Tibial nerve (tissue), 4 donors: ENCODE data around the gene HS6ST3. TPM values are rescaled to one million over a fixed set of nuclear protein-coding genes. Genes with fewer than 3 reads are reported as not detected.

Experiments
- DNase-seq, 2 donors: peaks; one replicate each; pipeline ENCODE4 v3.0.0-alpha.2; 2019; ENCODE audit warnings: low spot score in 2 of 2
- H3K27ac ChIP-seq, 4 donors: fragments of 200-600 bp; sonication (generic) in 3 of 4; one replicate each; pipeline ENCODE4 v1.5.1; 2017 to 2019; ENCODE audit warnings: mild to moderate bottlenecking in 1 of 4
- H3K27me3 ChIP-seq, 2 donors: fragments of 200-600 bp; sonication (generic) in 1 of 2; one replicate each; pipeline versions ENCODE4 v1.5.1 to v1.6.0; 2017 to 2019
- H3K36me3 ChIP-seq, 3 donors: fragments of 200-600 bp; sonication (generic); one replicate each; pipeline ENCODE4 v1.5.1; 2018 to 2019
- H3K4me1 ChIP-seq, 4 donors: fragments of 200-600 bp; sonication (generic) in 3 of 4; one replicate each; pipeline ENCODE4 v1.5.1; 2017 to 2019
- H3K4me3 ChIP-seq, 4 donors: fragments of 200-600 bp; sonication (generic) in 3 of 4; one replicate each; pipeline ENCODE4 v1.5.1; 2017 to 2019; ENCODE audit warnings: mild to moderate bottlenecking in 1 of 4, moderate library complexity in 1 of 4
- H3K9me3 ChIP-seq, 4 donors: fragments of 200-600 bp; sonication (generic) in 3 of 4; one replicate each; pipeline ENCODE4 v1.5.1; 2017 to 2019
- EP300 ChIP-seq, 2 donors: sonication (generic); formaldehyde crosslinking; IDR thresholded peaks; one replicate each; pipeline ENCODE4 v1.6.1; 2017; ENCODE audit warnings: antibody characterized with exemption in 2 of 2, mild to moderate bottlenecking in 1 of 2
- POLR2A ChIP-seq, 2 donors: fragments of 450-650 bp; IDR thresholded peaks; one replicate each; pipeline ENCODE4 v1.6.1; 2017; ENCODE audit warnings: antibody characterized with exemption in 2 of 2, mild to moderate bottlenecking in 2 of 2, moderate library complexity in 2 of 2
- WGBS, 2 donors: methylation state at CpG; one replicate each; pipeline ENCODE4 v1.1.5; 2018; 5-methylcytosine and 5-hydroxymethylcytosine counted together
- total RNA-seq, 4 donors: library from RNA; depleted of rRNA; stranded (reverse); fragments of >200 nt; gene quantifications; one replicate each; pipeline ENCODE4 v1.1.0, GENCODE V29; 2016
- TF ChIP-seq, protein P1 (sequence below), 5 experiments: fragments of 200-600 bp in 3 of 5; fragments of 450-650 bp in 2 of 5; sonication (generic) in 3 of 5; IDR thresholded peaks; one replicate each; pipeline ENCODE4 v1.5.1; 2016 to 2019; ENCODE audit warnings: antibody characterized with exemption in 5 of 5, mild to moderate bottlenecking in 3 of 5, moderate library complexity in 2 of 5

The HS6ST3 gene
- total RNA-seq, 4 donors from 2014 or later, result 0.21 to 1.1 (median 0.79) TPM

- Histone ChIP-seq H3K36me3 (no peaks in the 10 kb centered on the region), H3K27me3 (no peaks in the 10 kb centered on the region), H3K27ac (no peak overlapping the region), H3K4me1 (no peaks in the 10 kb centered on the region), H3K9me3 (peaks cover 0 to 5% (median 0%) of the 10 kb centered on the region in 4 donors), H3K4me3 (no peak overlapping the region)
- TF ChIP-seq, protein P1, sequence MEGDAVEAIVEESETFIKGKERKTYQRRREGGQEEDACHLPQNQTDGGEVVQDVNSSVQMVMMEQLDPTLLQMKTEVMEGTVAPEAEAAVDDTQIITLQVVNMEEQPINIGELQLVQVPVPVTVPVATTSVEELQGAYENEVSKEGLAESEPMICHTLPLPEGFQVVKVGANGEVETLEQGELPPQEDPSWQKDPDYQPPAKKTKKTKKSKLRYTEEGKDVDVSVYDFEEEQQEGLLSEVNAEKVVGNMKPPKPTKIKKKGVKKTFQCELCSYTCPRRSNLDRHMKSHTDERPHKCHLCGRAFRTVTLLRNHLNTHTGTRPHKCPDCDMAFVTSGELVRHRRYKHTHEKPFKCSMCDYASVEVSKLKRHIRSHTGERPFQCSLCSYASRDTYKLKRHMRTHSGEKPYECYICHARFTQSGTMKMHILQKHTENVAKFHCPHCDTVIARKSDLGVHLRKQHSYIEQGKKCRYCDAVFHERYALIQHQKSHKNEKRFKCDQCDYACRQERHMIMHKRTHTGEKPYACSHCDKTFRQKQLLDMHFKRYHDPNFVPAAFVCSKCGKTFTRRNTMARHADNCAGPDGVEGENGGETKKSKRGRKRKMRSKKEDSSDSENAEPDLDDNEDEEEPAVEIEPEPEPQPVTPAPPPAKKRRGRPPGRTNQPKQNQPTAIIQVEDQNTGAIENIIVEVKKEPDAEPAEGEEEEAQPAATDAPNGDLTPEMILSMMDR (IDR thresholded peaks at IDR 0.05), result no peak
- no peak for TF ChIP-seq EP300 (IDR thresholded peaks at IDR 0.05)
- no peak for TF ChIP-seq POLR2A (IDR thresholded peaks at IDR 0.05)
- WGBS, 2 donors, result 44 to 54% methylated on average over 4 of the region's 4 CpGs
- no peak for DNase-seq
Measured at GRCh38 chr13:96835546-96835945, 745.6 kb downstream of the HS6ST3 start.

DNA sequence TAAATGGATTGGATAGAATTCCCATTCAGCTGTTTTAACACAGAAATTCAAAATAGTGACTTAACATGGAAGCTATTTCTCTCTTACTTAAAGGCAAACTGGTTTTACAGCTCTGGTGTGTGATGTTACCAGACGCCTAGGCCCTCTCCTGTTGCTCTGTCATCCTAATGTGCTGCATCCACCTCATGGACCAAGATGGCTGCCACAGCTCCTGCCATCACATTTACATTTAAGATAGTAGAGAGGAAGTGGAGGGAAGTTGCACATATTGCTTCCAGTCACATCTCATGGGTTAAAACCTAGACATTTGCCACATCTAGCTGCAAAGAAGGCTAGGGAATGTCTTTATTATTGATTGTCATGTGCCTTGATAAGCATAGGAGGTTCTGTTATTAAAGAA is 746.8 kb downstream of the HS6ST3 start:
- Histone ChIP-seq H3K27me3 (no peaks in the 10 kb centered on the region), H3K4me1 (no peaks in the 10 kb centered on the region), H3K36me3 (no peaks in the 10 kb centered on the region), H3K4me3 (no peak overlapping the region), H3K9me3 (peaks cover 0 to 5% (median 0%) of the 10 kb centered on the region in 4 donors), H3K27ac (no peak overlapping the region)
- TF ChIP-seq EP300 (IDR thresholded peaks at IDR 0.05), result no peak
- TF ChIP-seq, protein P1 (IDR thresholded peaks at IDR 0.05), result no peak
- TF ChIP-seq POLR2A (IDR thresholded peaks at IDR 0.05), result no peak
- no peak for DNase-seq
- WGBS, 2 donors, result 96 to 100% methylated on average over 1 of the region's 1 CpG

- whole genome bisulfite sequencing, 2 donors, result 80 to 83% methylated on average over 1 of the region's 1 CpG
- H3K4me1 ChIP-seq, result no peaks in the 10 kb centered on the region
- TF ChIP-seq EP300 (IDR thresholded peaks at IDR 0.05), result no peak
- TF ChIP-seq, protein P1 (IDR thresholded peaks at IDR 0.05), result no peak
- no peak for TF ChIP-seq POLR2A (IDR thresholded peaks at IDR 0.05)
- H3K27ac ChIP-seq, result no peak overlapping the region
- DNase-seq, result no peak
- H3K36me3 ChIP-seq, result no peaks in the 10 kb centered on the region
- H3K4me3 ChIP-seq, result no peak overlapping the region
- peaks cover 0 to 5% (median 0%) of the 10 kb centered on the region in 4 donors for H3K9me3 ChIP-seq
- H3K27me3 ChIP-seq, result no peaks in the 10 kb centered on the region
Measured at GRCh38 chr13:96837809-96838208, 747.9 kb downstream of the HS6ST3 start.

- no peak for DNase-seq
- TF ChIP-seq POLR2A (IDR thresholded peaks at IDR 0.05), result no peak
- TF ChIP-seq, protein P1 (IDR thresholded peaks at IDR 0.05), result no peak
- no peak for TF ChIP-seq EP300 (IDR thresholded peaks at IDR 0.05)
- Histone ChIP-seq H3K4me3 (no peak overlapping the region), H3K4me1 (no peaks in the 10 kb centered on the region), H3K27ac (no peak overlapping the region), H3K9me3 (no peaks in the 10 kb centered on the region), H3K27me3 (no peaks in the 10 kb centered on the region), H3K36me3 (no peaks in the 10 kb centered on the region)
Measured at GRCh38 chr13:96844195-96844594, 754.3 kb downstream of the HS6ST3 start.

GRCh38 chr13:96844616-96845015 is 754.7 kb downstream of the HS6ST3 start:
- Histone ChIP-seq H3K27me3 (no peaks in the 10 kb centered on the region), H3K36me3 (no peaks in the 10 kb centered on the region), H3K4me3 (no peak overlapping the region), H3K4me1 (no peaks in the 10 kb centered on the region), H3K27ac (no peak overlapping the region), H3K9me3 (no peaks in the 10 kb centered on the region)
- no peak for DNase-seq
- no peak for TF ChIP-seq POLR2A (IDR thresholded peaks at IDR 0.05)
- TF ChIP-seq, protein P1 (IDR thresholded peaks at IDR 0.05), result no peak
- 76 to 93% methylated on average over 1 of the region's 1 CpG for WGBS, 2 donors
